GM12878 (cell line): ENCODE measurements around the gene PALD1. TPM values are rescaled to one million over a fixed set of nuclear protein-coding genes. Genes with fewer than 3 reads are reported as not detected.

Source experiments
- ATAC-seq: fragments of 200-7000 bp; cut with Tn5 transposase; 3 replicates; pipeline ENCODE4 v1.9.1; 2020; ENCODE audit warnings: mild to moderate bottlenecking, moderate library complexity
- BruUV-seq: library from RNA; stranded (reverse); fragments of 400-500 nt; replicated peaks from 2 replicates; lab custom pipeline; 2021; lab: Mats Ljungman, UMichigan
- CTCF ChIA-PET: fragments of 300-600 bp; sonication (Branson Sonifier 250); formaldehyde crosslinking; extraction: SDS; loops from one replicate; lab custom pipeline; 2021; ENCODE audit warnings: inconsistent platforms; lab: Yijun Ruan, JAX
- POLR2A ChIA-PET: fragments of 350-600 bp; formaldehyde crosslinking; extraction: SDS; loops from one replicate; lab custom pipeline; 2021; ENCODE audit warnings: inconsistent platforms; lab: Charles Lee
- RAD21 ChIA-PET: fragments of 300-600 bp; sonication (Branson Sonifier 250); formaldehyde crosslinking; loops from one replicate; lab custom pipeline; 2023; ENCODE audit warnings: antibody characterized with exemption; ENCODE audit not compliant: unreplicated experiment; lab: Charles Lee
- SMC1A ChIA-PET: fragments of 300-600 bp; sonication (Branson Sonifier 250); formaldehyde crosslinking; loops from one replicate; lab custom pipeline; 2023; ENCODE audit not compliant: unreplicated experiment, uncharacterized antibody; lab: Charles Lee
- DNase-seq: peaks from one replicate; pipeline ENCODE4 v3.0.0-alpha.2; 2011; ENCODE audit warnings: low read depth, low spot score
- FAIRE-seq: peaks from 3 replicates; lab custom pipeline; 2011; peaks lifted over from hg19 to GRCh38; lab: Jason Lieb, UNC
- H2AFZ ChIP-seq: 2 replicates; pipeline ENCODE4 v1.6.0; 2011; ENCODE audit warnings: low read depth, low read length, control low read depth; ENCODE audit not compliant: control insufficient read depth
- H3K27ac ChIP-seq: 2 replicates; pipeline ENCODE4 v1.5.1; 2011; ENCODE audit warnings: control low read depth; ENCODE audit not compliant: control insufficient read depth, insufficient read depth
- H3K27me3 ChIP-seq, 2 experiments: replicated peaks in 1 of 2; 2 replicates each; pipeline versions ENCODE4 v1.6.0 to v1.6.1; 2011; ENCODE audit warnings: low read length in 1 of 2; ENCODE audit not compliant: control insufficient read depth in 2 of 2, insufficient read depth in 2 of 2
- H3K36me3 ChIP-seq, 2 experiments: 2 replicates each; pipeline ENCODE4 v1.5.1; 2011; ENCODE audit warnings: low read length in 1 of 2; ENCODE audit not compliant: control insufficient read depth in 2 of 2, insufficient read depth in 2 of 2
- H3K4me1 ChIP-seq: 2 replicates; pipeline ENCODE4 v1.6.1; 2011; ENCODE audit warnings: mild to moderate bottlenecking, low read length, moderate library complexity, mixed read lengths; ENCODE audit not compliant: control insufficient read depth, insufficient read depth
- H3K4me2 ChIP-seq: 2 replicates; pipeline ENCODE4 v1.6.0; 2011; ENCODE audit warnings: control low read depth; ENCODE audit not compliant: control insufficient read depth, insufficient read depth
- H3K4me3 ChIP-seq: fragments of 200-600 bp; sonication (generic); 2 replicates; pipeline ENCODE4 v1.5.1; 2016
- H3K79me2 ChIP-seq: 2 replicates; pipeline ENCODE4 v1.6.0; 2011; ENCODE audit warnings: low read length; ENCODE audit not compliant: control insufficient read depth, insufficient read depth
- H3K9ac ChIP-seq: 2 replicates; pipeline ENCODE4 v1.8.0; 2011; ENCODE audit warnings: low read length, control low read depth, mixed read lengths; ENCODE audit not compliant: control insufficient read depth, insufficient read depth
- H3K9me3 ChIP-seq: replicated peaks from 3 replicates; pipeline ENCODE4 v1.5.1; 2011; ENCODE audit warnings: mild to moderate bottlenecking, low read length; ENCODE audit not compliant: control insufficient read depth, insufficient read depth
- H4K20me1 ChIP-seq: 2 replicates; pipeline ENCODE4 v1.6.0; 2011; ENCODE audit not compliant: control insufficient read depth, insufficient read depth
- ATF7 ChIP-seq: fragments of 450-650 bp; IDR thresholded peaks from 2 replicates; pipeline ENCODE4 v1.6.1; 2016; ENCODE audit warnings: low read depth, mild to moderate bottlenecking
- CBX5 ChIP-seq: sonication (generic); IDR thresholded peaks from 2 replicates; pipeline ENCODE4 v1.6.1; 2016; ENCODE audit warnings: low read depth, moderate library complexity, mild to moderate bottlenecking, inconsistent platforms
- CEBPB ChIP-seq, 2 experiments: fragments of 150-350 bp in 1 of 2; IDR thresholded peaks; 2 replicates each; pipeline ENCODE4 v1.6.1; 2012 to 2014; ENCODE audit warnings: low read depth in 2 of 2, low read length in 2 of 2, borderline replicate concordance in 1 of 2, inconsistent platforms in 1 of 2
- CREB1 ChIP-seq: IDR thresholded peaks from 2 replicates; pipeline ENCODE4 v1.6.1; 2012; ENCODE audit warnings: low read depth, mild to moderate bottlenecking, inconsistent platforms
- ETV6 ChIP-seq, 2 experiments: fragments of 450-650 bp in 1 of 2; IDR thresholded peaks in 1 of 2; conservative IDR thresholded peaks in 1 of 2; 2 replicates each; pipeline ENCODE4 v1.6.1; 2014; ENCODE audit warnings: antibody characterized with exemption in 1 of 2, borderline replicate concordance in 1 of 2, low read depth in 1 of 2, mild to moderate bottlenecking in 1 of 2, moderate library complexity in 1 of 2
- HDAC2 ChIP-seq: fragments of 200-600 bp; sonication (generic); IDR thresholded peaks from 2 replicates; pipeline ENCODE4 v1.6.1; 2017
- IRF4 ChIP-seq: IDR thresholded peaks from 2 replicates; pipeline ENCODE4 v1.6.1; 2011; ENCODE audit warnings: low read depth, low read length
- JUND ChIP-seq: IDR thresholded peaks from 2 replicates; pipeline ENCODE4 v1.6.1; 2012; ENCODE audit warnings: low read depth, mild to moderate bottlenecking, low read length, improper control_type of control experiment, moderate library complexity
- KLF5 ChIP-seq: fragments of 450-650 bp; IDR thresholded peaks from 2 replicates; pipeline ENCODE4 v1.6.1; 2014; ENCODE audit warnings: mild to moderate bottlenecking; ENCODE audit not compliant: partially characterized antibody
- POLR2A ChIP-seq: IDR thresholded peaks from 2 replicates; pipeline ENCODE4 v1.6.1; 2011; ENCODE audit warnings: low read depth, mild to moderate bottlenecking, low read length
- RFX5 ChIP-seq: IDR thresholded peaks from 2 replicates; pipeline ENCODE4 v1.6.1; 2011; ENCODE audit warnings: low read depth, low read length, improper control_type of control experiment
- SIX5 ChIP-seq: IDR thresholded peaks from 2 replicates; pipeline ENCODE4 v1.6.1; 2011; ENCODE audit warnings: mild to moderate bottlenecking, low read depth, low read length, moderate library complexity; ENCODE audit not compliant: severe bottlenecking
- ZBED1 ChIP-seq: IDR thresholded peaks from 2 replicates; pipeline ENCODE4 v1.6.1; 2016; ENCODE audit warnings: borderline replicate concordance
- ZNF217 ChIP-seq: fragments of 450-650 bp; IDR thresholded peaks from 2 replicates; pipeline ENCODE4 v1.6.1; 2017; ENCODE audit warnings: antibody characterized with exemption, mild to moderate bottlenecking
- ZSCAN29 ChIP-seq: fragments of 450-650 bp; IDR thresholded peaks from 2 replicates; pipeline ENCODE4 v1.6.1; 2017; ENCODE audit warnings: mild to moderate bottlenecking, moderate library complexity
- WGBS: methylation state at CpG from one replicate; pipeline ENCODE4 v1.1.6; 2016; ENCODE audit warnings: low lambda C conversion rate; ENCODE audit not compliant: insufficient replicate concordance, insufficient coverage; ENCODE audit errors: missing lambda C conversion rate; 5-methylcytosine and 5-hydroxymethylcytosine counted together
- in situ Hi-C: fragments of 300-500 bp; cut with MboI; formaldehyde crosslinking; loops from 9 replicates; pipeline ENCODE4 v1.14.3; 2018; ENCODE audit warnings: mixed read lengths
- intact Hi-C: fragments of 100-400 bp; cut with micrococcal nuclease; formaldehyde crosslinking; loops from one replicate; pipeline ENCODE4 v1.14.2; 2022; ENCODE audit not compliant: unreplicated experiment
- polyA plus RNA-seq, 11 experiments: library from polyadenylated mRNA; depleted of rRNA in 4 of 11; unstranded in 6 of 11; stranded (reverse) in 5 of 11; fragments of >200 nt; fragmentation: Nextera tagmentation in 4 of 11; fragmentation: Illumina TruSeq in 1 of 11; extraction: Ambion mirVana in 4 of 11; extraction: Trizol in 1 of 11; gene quantifications; 1 replicate in 1 of 11; 2 replicates in 10 of 11; pipeline versions ENCODE4 v1.2.1 to v1.2.3, GENCODE V29; 2011 to 2016; ENCODE audit warnings: inconsistent platforms in 2 of 11, missing spikeins in 2 of 11, low read depth in 1 of 11
- total RNA-seq, 4 experiments: library from RNA; depleted of rRNA in 3 of 4; stranded (reverse); fragments of >200 nt in 3 of 4; fragmentation: Illumina TruSeq in 1 of 4; extraction: Trizol in 1 of 4; gene quantifications; 2 replicates each; pipeline versions ENCODE4 v1.2.1 to v1.2.3, GENCODE V29; 2013 to 2021
- TF ChIP-seq, protein P1 (sequence below): fragments of 450-650 bp; formaldehyde crosslinking; IDR thresholded peaks from 2 replicates; pipeline ENCODE4 v1.5.0; 2022; ENCODE audit warnings: mild to moderate bottlenecking, missing genetic modification characterization
- TF ChIP-seq, protein P2 (sequence below): fragments of 450-650 bp; IDR thresholded peaks from 2 replicates; pipeline ENCODE4 v1.6.1; 2017; ENCODE audit warnings: mild to moderate bottlenecking
- TF ChIP-seq, protein P3 (sequence below): fragments of 450-650 bp; IDR thresholded peaks from 2 replicates; pipeline ENCODE4 v1.6.1; 2017; ENCODE audit warnings: low read depth, mild to moderate bottlenecking, moderate library complexity

Gene PALD1
- total and polyA plus RNA-seq, 10 of the 15 experiments (the other 5 are each of a cell fraction or from before 2014, with no cell fraction given): 0.43 to 20.9 (median 9.0) TPM

DNA sequence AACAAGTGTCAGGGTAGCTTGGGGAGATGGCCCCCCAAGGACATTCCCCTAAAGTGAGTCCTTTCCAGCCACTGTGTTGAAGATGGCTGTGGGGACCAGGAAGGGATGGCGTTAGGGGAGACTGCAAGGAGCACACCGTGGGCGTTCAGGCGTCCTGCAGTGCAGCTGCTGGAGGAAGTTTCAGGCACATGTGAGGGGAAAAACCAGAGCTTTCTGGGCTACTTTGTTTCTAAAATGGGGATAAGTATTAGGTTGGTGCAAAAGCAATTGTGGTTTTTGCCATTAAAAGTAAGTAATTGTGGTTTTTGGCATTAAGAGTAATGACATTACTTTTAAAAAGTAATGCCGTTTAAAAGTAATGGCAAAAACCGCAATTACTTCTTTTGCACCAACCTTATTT lies 109.7 kb downstream of the PALD1 start:
- SMC1A ChIA-PET: interaction anchor here (0.8 to 6.6 kb wide), 8 partner anchors 9 to 33 kb away, joined by 3 to 46 read pairs (median 4); no protein-coding TSS in a partner anchor
- no TSS peak for BruUV-seq
- Histone ChIP-seq H3K4me3 (no peak overlapping the region), H3K79me2 (no peaks in the 10 kb centered on the region), H3K27me3 (no peaks in the 10 kb centered on the region), H3K4me1 (peaks cover 39% of the 10 kb centered on the region), H3K9me3 (no peaks in the 10 kb centered on the region), H3K4me2 (0 out of 2 replicates have a peak overlapping the region, but pooled peaks have one; percentile 5), H3K36me3 (no peaks in the 10 kb centered on the region), H3K9ac (no peak overlapping the region), H2AFZ (no peak overlapping the region), H4K20me1 (no peaks in the 10 kb centered on the region), H3K27ac (no peak overlapping the region)
- RAD21 ChIA-PET: interaction anchor here (1.2 to 4.9 kb wide), 3 partner anchors 9 to 12 kb away, joined by 3 to 35 read pairs (median 3); no protein-coding TSS in a partner anchor
- POLR2A ChIA-PET: interaction anchor here (0.5 to 4.6 kb wide), 5 partner anchors 9 to 95 kb away, joined by 3 to 23 read pairs (median 5); no protein-coding TSS in a partner anchor
- in situ Hi-C loops: no loop called here
- no peak for DNase-seq
- intact Hi-C loops: no loop called here
- peak; percentile 44 for ATAC-seq
- WGBS: 6% methylated on average over 6 of the region's 6 CpGs
- FAIRE-seq: peak; percentile 23
- CTCF ChIA-PET: interaction anchor here (0.5 to 2.8 kb wide), 4 partner anchors 11 to 442 kb away, joined by 3 to 8 read pairs (median 3); partner anchors contain the start of gene TYSND1
- TF ChIP-seq HDAC2: no peak
- no peak for TF ChIP-seq CBX5
- TF ChIP-seq ZNF217: no peak
- TF ChIP-seq IRF4: no peak
- TF ChIP-seq ZSCAN29: no peak
- TF ChIP-seq, protein P1, sequence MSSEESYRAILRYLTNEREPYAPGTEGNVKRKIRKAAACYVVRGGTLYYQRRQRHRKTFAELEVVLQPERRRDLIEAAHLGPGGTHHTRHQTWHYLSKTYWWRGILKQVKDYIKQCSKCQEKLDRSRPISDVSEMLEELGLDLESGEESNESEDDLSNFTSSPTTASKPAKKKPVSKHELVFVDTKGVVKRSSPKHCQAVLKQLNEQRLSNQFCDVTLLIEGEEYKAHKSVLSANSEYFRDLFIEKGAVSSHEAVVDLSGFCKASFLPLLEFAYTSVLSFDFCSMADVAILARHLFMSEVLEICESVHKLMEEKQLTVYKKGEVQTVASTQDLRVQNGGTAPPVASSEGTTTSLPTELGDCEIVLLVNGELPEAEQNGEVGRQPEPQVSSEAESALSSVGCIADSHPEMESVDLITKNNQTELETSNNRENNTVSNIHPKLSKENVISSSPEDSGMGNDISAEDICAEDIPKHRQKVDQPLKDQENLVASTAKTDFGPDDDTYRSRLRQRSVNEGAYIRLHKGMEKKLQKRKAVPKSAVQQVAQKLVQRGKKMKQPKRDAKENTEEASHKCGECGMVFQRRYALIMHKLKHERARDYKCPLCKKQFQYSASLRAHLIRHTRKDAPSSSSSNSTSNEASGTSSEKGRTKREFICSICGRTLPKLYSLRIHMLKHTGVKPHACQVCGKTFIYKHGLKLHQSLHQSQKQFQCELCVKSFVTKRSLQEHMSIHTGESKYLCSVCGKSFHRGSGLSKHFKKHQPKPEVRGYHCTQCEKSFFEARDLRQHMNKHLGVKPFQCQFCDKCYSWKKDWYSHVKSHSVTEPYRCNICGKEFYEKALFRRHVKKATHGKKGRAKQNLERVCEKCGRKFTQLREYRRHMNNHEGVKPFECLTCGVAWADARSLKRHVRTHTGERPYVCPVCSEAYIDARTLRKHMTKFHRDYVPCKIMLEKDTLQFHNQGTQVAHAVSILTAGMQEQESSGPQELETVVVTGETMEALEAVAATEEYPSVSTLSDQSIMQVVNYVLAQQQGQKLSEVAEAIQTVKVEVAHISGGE (CRISPR knock-in tag): no peak
- TF ChIP-seq, protein P2, sequence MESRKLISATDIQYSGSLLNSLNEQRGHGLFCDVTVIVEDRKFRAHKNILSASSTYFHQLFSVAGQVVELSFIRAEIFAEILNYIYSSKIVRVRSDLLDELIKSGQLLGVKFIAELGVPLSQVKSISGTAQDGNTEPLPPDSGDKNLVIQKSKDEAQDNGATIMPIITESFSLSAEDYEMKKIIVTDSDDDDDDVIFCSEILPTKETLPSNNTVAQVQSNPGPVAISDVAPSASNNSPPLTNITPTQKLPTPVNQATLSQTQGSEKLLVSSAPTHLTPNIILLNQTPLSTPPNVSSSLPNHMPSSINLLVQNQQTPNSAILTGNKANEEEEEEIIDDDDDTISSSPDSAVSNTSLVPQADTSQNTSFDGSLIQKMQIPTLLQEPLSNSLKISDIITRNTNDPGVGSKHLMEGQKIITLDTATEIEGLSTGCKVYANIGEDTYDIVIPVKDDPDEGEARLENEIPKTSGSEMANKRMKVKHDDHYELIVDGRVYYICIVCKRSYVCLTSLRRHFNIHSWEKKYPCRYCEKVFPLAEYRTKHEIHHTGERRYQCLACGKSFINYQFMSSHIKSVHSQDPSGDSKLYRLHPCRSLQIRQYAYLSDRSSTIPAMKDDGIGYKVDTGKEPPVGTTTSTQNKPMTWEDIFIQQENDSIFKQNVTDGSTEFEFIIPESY: no peak
- no peak for TF ChIP-seq ETV6 (conservative IDR thresholded peaks at IDR 0.05 in 1 of 2, IDR thresholded peaks at IDR 0.05 in 1 of 2; ENCODE audit: borderline replicate concordance in 1 of 2, low read depth in 1 of 2)
- TF ChIP-seq, protein P3, sequence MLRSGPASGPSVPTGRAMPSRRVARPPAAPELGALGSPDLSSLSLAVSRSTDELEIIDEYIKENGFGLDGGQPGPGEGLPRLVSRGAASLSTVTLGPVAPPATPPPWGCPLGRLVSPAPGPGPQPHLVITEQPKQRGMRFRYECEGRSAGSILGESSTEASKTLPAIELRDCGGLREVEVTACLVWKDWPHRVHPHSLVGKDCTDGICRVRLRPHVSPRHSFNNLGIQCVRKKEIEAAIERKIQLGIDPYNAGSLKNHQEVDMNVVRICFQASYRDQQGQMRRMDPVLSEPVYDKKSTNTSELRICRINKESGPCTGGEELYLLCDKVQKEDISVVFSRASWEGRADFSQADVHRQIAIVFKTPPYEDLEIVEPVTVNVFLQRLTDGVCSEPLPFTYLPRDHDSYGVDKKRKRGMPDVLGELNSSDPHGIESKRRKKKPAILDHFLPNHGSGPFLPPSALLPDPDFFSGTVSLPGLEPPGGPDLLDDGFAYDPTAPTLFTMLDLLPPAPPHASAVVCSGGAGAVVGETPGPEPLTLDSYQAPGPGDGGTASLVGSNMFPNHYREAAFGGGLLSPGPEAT: peak; percentile 60; the same call in 1 of the 2 replicates
- TF ChIP-seq ZBED1: no peak
- TF ChIP-seq KLF5: no peak
- TF ChIP-seq SIX5: no peak
- TF ChIP-seq ATF7: no peak; the same call in 1 of the 2 replicates
- no peak for TF ChIP-seq POLR2A
- TF ChIP-seq CREB1: 0 out of 2 replicates have a peak, but pooled peaks have one; percentile 9
- TF ChIP-seq CEBPB (IDR thresholded peaks at IDR 0.05; ENCODE audit: borderline replicate concordance in 1 of 2, low read depth in 2 of 2, low read length in 2 of 2): no peak
- TF ChIP-seq RFX5: no peak
- TF ChIP-seq JUND: no peak
